GM19238 (cell line): Measurements from ENCODE around the gene CDH4.

Experiments
- DNase-seq: peaks from one replicate; pipeline ENCODE4 v3.0.0; 2011; ENCODE audit warnings: low spot score; ENCODE audit not compliant: insufficient read length

Gene CDH4

GRCh38 chr20:61325718-61326117 lies 73.7 kb downstream of the CDH4 start:
- DNase-seq: no peak

GRCh38 chr20:61328911-61329558 lies 77.0 kb downstream of the CDH4 start:
- peak; percentile 37 for DNase-seq

- DNase-seq: no peak
These were observed 78.4 kb downstream of the CDH4 start for GRCh38 chr20:61330441-61330840.

GRCh38 chr20:61331543-61331942 lies 79.5 kb downstream of the CDH4 start:
- no peak for DNase-seq

GRCh38 chr20:61332016-61332975 lies 80.2 kb downstream of the CDH4 start:
- DNase-seq: no peak

- DNase-seq: no peak
These were observed 81.5 kb downstream of the CDH4 start for GRCh38 chr20:61333484-61334108.

GRCh38 chr20:61340157-61340556 lies 88.1 kb downstream of the CDH4 start:
- no peak for DNase-seq

GRCh38 chr20:61341605-61342004 lies 89.5 kb downstream of the CDH4 start:
- no peak for DNase-seq

- DNase-seq: no peak
These were observed 91.9 kb downstream of the CDH4 start for GRCh38 chr20:61343934-61344333.

GRCh38 chr20:61345656-61346055 lies 93.6 kb downstream of the CDH4 start:
- DNase-seq: no peak

- DNase-seq: no peak
These were observed 94.9 kb downstream of the CDH4 start for GRCh38 chr20:61346996-61347395.

- no peak for DNase-seq
These were observed 95.4 kb downstream of the CDH4 start for GRCh38 chr20:61347443-61347842.

- DNase-seq: no peak
These were observed 97.5 kb downstream of the CDH4 start for GRCh38 chr20:61349447-61350165.

- DNase-seq: no peak
These were observed 98.6 kb downstream of the CDH4 start for GRCh38 chr20:61350500-61351250.

- DNase-seq: no peak
These were observed 100.5 kb downstream of the CDH4 start for GRCh38 chr20:61352346-61353260.

GRCh38 chr20:61353261-61354000 lies 101.4 kb downstream of the CDH4 start:
- DNase-seq: no peak

- DNase-seq: no peak
These were observed 101.9 kb downstream of the CDH4 start for GRCh38 chr20:61354001-61354390.

- DNase-seq: no peak
These were observed 102.4 kb downstream of the CDH4 start for GRCh38 chr20:61354501-61354900.

- no peak for DNase-seq
These were observed 102.9 kb downstream of the CDH4 start for GRCh38 chr20:61354901-61355495.
